ENCODE results near the gene KLRC1. TPM values are rescaled to one million over a fixed set of nuclear protein-coding genes. Genes with fewer than 3 reads are reported as not detected.
"Not testable (repeated sequence)": the region's sequence is repeated elsewhere in the genome, so short reads cannot be mapped to it uniquely, and the experiment has no call there.

The KLRC1 gene
- total RNA-seq, 3 donors from 2014 or later: 0.86 to 5.0 (median 1.5) TPM

GRCh38 chr12:10398168-10398567 is 55.0 kb downstream of the KLRC1 start:
- no peak for DNase-seq
- no peaks in the 10 kb centered on the region for H3K9me3 Mint-ChIP-seq

GRCh38 chr12:10397296-10397695 is 55.9 kb downstream of the KLRC1 start:
- ATAC-seq (peak; percentile 44 to 61), DNase-seq (no peak)
- Mint-ChIP-seq H3K4me3 (peak overlapping the region; percentile 16), H3K4me1 (ENCODE audit: low read depth) (peaks cover 19% of the 10 kb centered on the region), H3K27me3 (ENCODE audit: low read depth) (peaks cover 15% of the 10 kb centered on the region), H3K9me3 (no peaks in the 10 kb centered on the region), H3K36me3 (ENCODE audit: insufficient read depth) (no peaks in the 10 kb centered on the region)

More at GRCh38 chr12:10398168-10398567, 55.0 kb downstream of the KLRC1 start:
- no peak for ATAC-seq
- peak overlapping the region; percentile 32 for H3K4me3 Mint-ChIP-seq
- H3K36me3 Mint-ChIP-seq (ENCODE audit: insufficient read depth): no peaks in the 10 kb centered on the region
- peaks cover 15% of the 10 kb centered on the region for H3K27me3 Mint-ChIP-seq (ENCODE audit: low read depth)
- peaks cover 15% of the 10 kb centered on the region for H3K4me1 Mint-ChIP-seq (ENCODE audit: low read depth)

- peaks cover 24% of the 10 kb centered on the region for H3K4me1 Mint-ChIP-seq (ENCODE audit: low read depth)
- not testable (repeated sequence) for DNase-seq; H3K9me3 Mint-ChIP-seq; H3K4me3 Mint-ChIP-seq; H3K36me3 Mint-ChIP-seq (ENCODE audit: insufficient read depth); ATAC-seq
- peaks cover 15% of the 10 kb centered on the region for H3K27me3 Mint-ChIP-seq (ENCODE audit: low read depth)
These were observed 57.0 kb downstream of the KLRC1 start for GRCh38 chr12:10396176-10396575.

Other genes with a start within 250 kb of the KLRC1 start
- 10 to 100 TPM in 1 of 3 donors, 1 to 10 TPM in 2; 6.3 to 10.4 (median 9.3) TPM for gene GABARAPL1, start 240.5 kb downstream of the KLRC1 start, total RNA-seq
- gene KLRD1, start 145.5 kb downstream of the KLRC1 start, total RNA-seq: 10 to 100 TPM in 1 of 3 donors, 1 to 10 TPM in 2; 6.9 to 17.7 (median 7.2) TPM
- 10 to 100 TPM; 19.4 to 57.0 (median 55.4) TPM for gene KLRK1, start 63.3 kb downstream of the KLRC1 start, total RNA-seq
- gene KLRC4, start 43.6 kb downstream of the KLRC1 start, total RNA-seq: 1 to 10 TPM in 1 of 3 donors, under 1 TPM in 2; 0.78 to 1.1 (median 0.95) TPM
- gene KLRC3, start 32.8 kb downstream of the KLRC1 start, total RNA-seq: under 1 TPM in 2 of 3 donors, not detected in 1; 0.46 to 0.47 TPM
- gene KLRC2, start 17.4 kb downstream of the KLRC1 start, total RNA-seq: under 1 TPM; 0.47 to 0.94 (median 0.71) TPM
- 1 to 10 TPM in 2 of 3 donors, under 1 TPM in 1; 0.68 to 6.7 (median 1.2) TPM for gene EIF2S3B, start 52.5 kb upstream of the KLRC1 start, total RNA-seq
- gene MAGOHB, start 160.2 kb upstream of the KLRC1 start, total RNA-seq: 100 to 1,000 TPM in 1 of 3 donors, 10 to 100 TPM in 2; 78.1 to 104 (median 98.0) TPM
- gene STYK1, start 220.7 kb upstream of the KLRC1 start, total RNA-seq: under 1 TPM; 0.25 to 0.33 (median 0.32) TPM